Measurements from ENCODE around the gene LGI4.

The LGI4 gene

GRCh38 chr19:35174226-35174625 lies 39.4 kb upstream of the LGI4 start:
- no peak for TF ChIP-seq CTCF (IDR thresholded peaks at IDR 0.05)

GRCh38 chr19:35171730-35172129 lies 36.9 kb upstream of the LGI4 start:
- no peak for TF ChIP-seq CTCF (IDR thresholded peaks at IDR 0.05)

GRCh38 chr19:35170359-35171061 lies 35.7 kb upstream of the LGI4 start:
- no peak for TF ChIP-seq CTCF (IDR thresholded peaks at IDR 0.05)

- TF ChIP-seq CTCF (IDR thresholded peaks at IDR 0.05) = no peak
These were observed 34.5 kb upstream of the LGI4 start for GRCh38 chr19:35169221-35169995.

- TF ChIP-seq CTCF (IDR thresholded peaks at IDR 0.05) = no peak
These were observed 33.3 kb upstream of the LGI4 start for GRCh38 chr19:35168196-35168595.

- no peak for TF ChIP-seq CTCF (IDR thresholded peaks at IDR 0.05)
These were observed 32.6 kb upstream of the LGI4 start for GRCh38 chr19:35167251-35168119.
